H9 (cell line): ENCODE results near the gene CALHM6. TPM values are rescaled to one million over a fixed set of nuclear protein-coding genes. Genes with fewer than 3 reads are reported as not detected.

ENCODE experiments used
- DNase-seq: peaks from one replicate; pipeline ENCODE4 v3.0.0-alpha.2; 2017
- H2AFZ ChIP-seq: one replicate; pipeline ENCODE4 v1.6.1; 2013; ENCODE audit warnings: mild to moderate bottlenecking, low read length, control low read depth, moderate library complexity
- H2AK5ac ChIP-seq: 2 replicates; pipeline ENCODE4 v1.6.1; 2013; ENCODE audit warnings: low read length, control low read depth, mixed read lengths; ENCODE audit not compliant: insufficient read length
- H2BK120ac ChIP-seq: one replicate; pipeline ENCODE4 v1.6.1; 2013; ENCODE audit warnings: low read depth, mild to moderate bottlenecking, low read length, control low read depth, inconsistent platforms; ENCODE audit not compliant: poor library complexity, severe bottlenecking
- H2BK12ac ChIP-seq: 2 replicates; pipeline ENCODE4 v1.6.1; 2013; ENCODE audit warnings: low read length, control low read depth, mixed read lengths, low read depth; ENCODE audit not compliant: insufficient read length
- H2BK15ac ChIP-seq: 2 replicates; pipeline ENCODE4 v1.6.1; 2013; ENCODE audit warnings: low read depth, low read length, control low read depth
- H2BK20ac ChIP-seq: one replicate; pipeline ENCODE4 v1.6.1; 2013; ENCODE audit warnings: low read depth, mild to moderate bottlenecking, low read length, control low read depth, inconsistent platforms; ENCODE audit not compliant: poor library complexity, severe bottlenecking
- H2BK5ac ChIP-seq: 2 replicates; pipeline ENCODE4 v1.6.1; 2013; ENCODE audit warnings: low read length, control low read depth, mixed read lengths; ENCODE audit not compliant: insufficient read length
- H3K14ac ChIP-seq: 2 replicates; pipeline ENCODE4 v1.6.1; 2013; ENCODE audit warnings: low read length, control low read depth; ENCODE audit not compliant: insufficient read depth
- H3K18ac ChIP-seq: 2 replicates; pipeline ENCODE4 v1.6.1; 2013; ENCODE audit warnings: low read depth, mild to moderate bottlenecking, mixed read lengths, low read length, control low read depth; ENCODE audit not compliant: insufficient read length
- H3K23ac ChIP-seq: 2 replicates; pipeline ENCODE4 v1.6.1; 2013; ENCODE audit warnings: low read length, control low read depth, mixed read lengths, low read depth; ENCODE audit not compliant: insufficient read length
- H3K23me2 ChIP-seq: 2 replicates; pipeline ENCODE4 v1.6.1; 2013; ENCODE audit warnings: low read depth, mild to moderate bottlenecking, mixed read lengths, low read length, control low read depth; ENCODE audit not compliant: insufficient read length, poor library complexity, severe bottlenecking
- H3K27ac ChIP-seq: 2 replicates; pipeline ENCODE4 v1.5.1; 2013; ENCODE audit warnings: low read length, control low read depth, mixed read lengths, low read depth; ENCODE audit not compliant: insufficient read length
- H3K27me3 ChIP-seq: 2 replicates; pipeline ENCODE4 v1.6.1; 2013; ENCODE audit warnings: low read length, control low read depth, inconsistent platforms; ENCODE audit not compliant: insufficient read depth
- H3K4ac ChIP-seq: 2 replicates; pipeline ENCODE4 v1.6.1; 2013; ENCODE audit warnings: low read depth, mild to moderate bottlenecking, control low read depth, inconsistent platforms, low read length, moderate library complexity
- H3K4me1 ChIP-seq: 2 replicates; pipeline ENCODE4 v1.6.1; 2013; ENCODE audit warnings: low read length, control low read depth, inconsistent platforms; ENCODE audit not compliant: insufficient read depth
- H3K4me2 ChIP-seq: 2 replicates; pipeline ENCODE4 v1.6.1; 2013; ENCODE audit warnings: low read length, control low read depth, mixed read lengths; ENCODE audit not compliant: insufficient read length, insufficient read depth
- H3K56ac ChIP-seq: 2 replicates; pipeline ENCODE4 v1.6.1; 2013; ENCODE audit warnings: low read depth, mild to moderate bottlenecking, mixed read lengths, low read length, control low read depth; ENCODE audit not compliant: insufficient read length
- H3K79me1 ChIP-seq: 2 replicates; pipeline ENCODE4 v1.6.1; 2013; ENCODE audit warnings: low read depth, mild to moderate bottlenecking, moderate library complexity, low read length, control low read depth, inconsistent platforms; ENCODE audit not compliant: insufficient read depth, poor library complexity, severe bottlenecking
- H3K79me2 ChIP-seq: 2 replicates; pipeline ENCODE4 v1.6.1; 2013; ENCODE audit warnings: low read length, control low read depth, inconsistent platforms; ENCODE audit not compliant: insufficient read depth
- H3K9ac ChIP-seq: 2 replicates; pipeline ENCODE4 v1.6.1; 2013; ENCODE audit warnings: low read length, control low read depth, mixed read lengths; ENCODE audit not compliant: insufficient read length; ENCODE audit errors: extremely low read depth
- H3K9me3 ChIP-seq: one replicate; pipeline ENCODE4 v1.6.1; 2013; ENCODE audit warnings: low read depth, low read length, inconsistent platforms; ENCODE audit not compliant: control insufficient read depth
- H3T11ph ChIP-seq: one replicate; pipeline ENCODE4 v1.6.1; 2013; ENCODE audit warnings: mild to moderate bottlenecking, low read length, control low read depth, inconsistent platforms
- H4K20me1 ChIP-seq: one replicate; pipeline ENCODE4 v1.6.1; 2013; ENCODE audit not compliant: control insufficient read depth, insufficient read length, insufficient read depth
- H4K5ac ChIP-seq: 2 replicates; pipeline ENCODE4 v1.6.1; 2013; ENCODE audit warnings: low read depth, mild to moderate bottlenecking, mixed read lengths, low read length, control low read depth; ENCODE audit not compliant: insufficient read length
- H4K8ac ChIP-seq: replicated peaks from 2 replicates; pipeline ENCODE4 v1.6.1; 2013; ENCODE audit warnings: low read length, control low read depth, mixed read lengths, low read depth; ENCODE audit not compliant: insufficient read length
- H4K91ac ChIP-seq: 2 replicates; pipeline ENCODE4 v1.6.1; 2013; ENCODE audit warnings: low read depth, mild to moderate bottlenecking, moderate library complexity, mixed read lengths, low read length, control low read depth; ENCODE audit not compliant: insufficient read length
- H3K27ac Mint-ChIP-seq, 3 experiments: 2 replicates in 2 of 3; 3 replicates in 1 of 3; pipeline ENCODE4 v1.8.0; 2020 to 2021; ENCODE audit warnings: mixed read lengths in 3 of 3, mild to moderate bottlenecking in 1 of 3, moderate library complexity in 1 of 3
- H3K27me3 Mint-ChIP-seq: 2 replicates; pipeline ENCODE4 v1.8.0; 2021; ENCODE audit warnings: low read depth, mild to moderate bottlenecking, moderate library complexity, mixed read lengths
- H3K36me3 Mint-ChIP-seq, 3 experiments: 2 replicates in 2 of 3; 3 replicates in 1 of 3; pipeline ENCODE4 v1.8.0; 2020 to 2021; ENCODE audit warnings: low read depth in 3 of 3, mixed read lengths in 3 of 3; ENCODE audit not compliant: insufficient read depth in 1 of 3
- H3K4me1 Mint-ChIP-seq, 2 experiments: 2 replicates each; pipeline ENCODE4 v1.8.0; 2020; ENCODE audit warnings: mixed read lengths in 2 of 2
- H3K4me3 Mint-ChIP-seq, 2 experiments: 2 replicates in 1 of 2; 3 replicates in 1 of 2; pipeline ENCODE4 v1.8.0; 2020 to 2021; ENCODE audit warnings: mild to moderate bottlenecking in 2 of 2, mixed read lengths in 2 of 2, moderate library complexity in 1 of 2
- H3K9me3 Mint-ChIP-seq, 2 experiments: 2 replicates in 1 of 2; 3 replicates in 1 of 2; pipeline ENCODE4 v1.8.0; 2020; ENCODE audit warnings: mild to moderate bottlenecking in 2 of 2, mixed read lengths in 2 of 2, moderate library complexity in 1 of 2
- total RNA-seq: library from RNA; stranded (reverse); gene quantifications from 2 replicates; pipeline ENCODE4 v1.2.1, GENCODE V29; 2021
- TF ChIP-seq, protein P1 (sequence below): fragments of 200-600 bp; sonication (generic); conservative IDR thresholded peaks from 3 replicates; pipeline ENCODE4 v1.8.0; 2021; ENCODE audit warnings: antibody characterized with exemption, mild to moderate bottlenecking

The CALHM6 gene
- total RNA-seq, 1 experiment from 2014 or later, result 0.44 TPM

GRCh38 chr6:116412270-116412669 lies 48.9 kb upstream of the CALHM6 start:
- Histone ChIP-seq H2BK12ac (no peak overlapping the region), H4K20me1 (peaks cover 2% of the 10 kb centered on the region), H3K23ac (no peak overlapping the region), H4K8ac (no peak overlapping the region), H3K56ac (no peak overlapping the region), H3K9ac (no peak overlapping the region), H3K23me2 (no peaks in the 10 kb centered on the region), H3T11ph (no peak overlapping the region), H3K18ac (no peak overlapping the region), H3K79me2 (peaks cover 7% of the 10 kb centered on the region; the same call in 1 of the 2 replicates), H3K79me1 (peaks cover 4% of the 10 kb centered on the region), H3K4ac (no peak overlapping the region), H3K27ac (no peak overlapping the region), H3K27me3 (no peaks in the 10 kb centered on the region), H2BK15ac (no peak overlapping the region), H4K91ac (no peak overlapping the region), H3K14ac (no peak overlapping the region), H4K5ac (no peak overlapping the region), H3K9me3 (no peaks in the 10 kb centered on the region), H2AFZ (no peak overlapping the region), H3K4me1 (peaks cover 4% of the 10 kb centered on the region; the same call in 1 of the 2 replicates), H2BK120ac (no peak overlapping the region), H2BK20ac (no peak overlapping the region), H3K4me2 (no peak overlapping the region), H2BK5ac (no peak overlapping the region), H2AK5ac (no peak overlapping the region)
- Mint-ChIP-seq H3K9me3 (no peaks in the 10 kb centered on the region), H3K4me3 (no peak overlapping the region), H3K27ac (peak overlapping the region; percentile 3 to 8 (median 7); a peak in 4 of 7 replicates), H3K4me1 (peaks cover 15 to 26% of the 10 kb centered on the region in 2 experiments), H3K27me3 (no peaks in the 10 kb centered on the region), H3K36me3 (peaks cover 2 to 11% (median 10%) of the 10 kb centered on the region in 3 experiments; a peak in 5 of 7 replicates)
- no peak for DNase-seq
- TF ChIP-seq, protein P1, sequence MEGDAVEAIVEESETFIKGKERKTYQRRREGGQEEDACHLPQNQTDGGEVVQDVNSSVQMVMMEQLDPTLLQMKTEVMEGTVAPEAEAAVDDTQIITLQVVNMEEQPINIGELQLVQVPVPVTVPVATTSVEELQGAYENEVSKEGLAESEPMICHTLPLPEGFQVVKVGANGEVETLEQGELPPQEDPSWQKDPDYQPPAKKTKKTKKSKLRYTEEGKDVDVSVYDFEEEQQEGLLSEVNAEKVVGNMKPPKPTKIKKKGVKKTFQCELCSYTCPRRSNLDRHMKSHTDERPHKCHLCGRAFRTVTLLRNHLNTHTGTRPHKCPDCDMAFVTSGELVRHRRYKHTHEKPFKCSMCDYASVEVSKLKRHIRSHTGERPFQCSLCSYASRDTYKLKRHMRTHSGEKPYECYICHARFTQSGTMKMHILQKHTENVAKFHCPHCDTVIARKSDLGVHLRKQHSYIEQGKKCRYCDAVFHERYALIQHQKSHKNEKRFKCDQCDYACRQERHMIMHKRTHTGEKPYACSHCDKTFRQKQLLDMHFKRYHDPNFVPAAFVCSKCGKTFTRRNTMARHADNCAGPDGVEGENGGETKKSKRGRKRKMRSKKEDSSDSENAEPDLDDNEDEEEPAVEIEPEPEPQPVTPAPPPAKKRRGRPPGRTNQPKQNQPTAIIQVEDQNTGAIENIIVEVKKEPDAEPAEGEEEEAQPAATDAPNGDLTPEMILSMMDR, result no peak
